Esophagus squamous epithelium (tissue), 5 donors: ENCODE measurements around the gene INSC. TPM values are rescaled to one million over a fixed set of nuclear protein-coding genes. Genes with fewer than 3 reads are reported as not detected.

Experiments used
- DNase-seq: peaks from one replicate; lab custom pipeline; 2025; lab: John Stamatoyannopoulos, UW
- H3K27ac ChIP-seq, 4 donors: fragments of 200-600 bp; sonication (generic); one replicate each; pipeline ENCODE4 v1.5.1; 2016 to 2019; ENCODE audit warnings: mild to moderate bottlenecking in 1 of 4
- H3K27me3 ChIP-seq, 4 donors: fragments of 200-600 bp; sonication (generic); 1 replicate in 3 of 4; 2 replicates in 1 of 4; pipeline versions ENCODE4 v1.5.1 to v1.6.0; 2017 to 2021; ENCODE audit warnings: antibody characterized with exemption in 1 of 4
- H3K36me3 ChIP-seq, 3 donors: fragments of 200-600 bp; sonication (generic); one replicate each; pipeline ENCODE4 v1.5.1; 2016 to 2019
- H3K4me1 ChIP-seq, 3 donors: fragments of 200-600 bp; sonication (generic); one replicate each; pipeline ENCODE4 v1.5.1; 2017 to 2019
- H3K4me3 ChIP-seq, 4 donors: fragments of 200-600 bp; sonication (generic); 1 replicate in 3 of 4; 2 replicates in 1 of 4; pipeline ENCODE4 v1.5.1; 2016 to 2019; ENCODE audit warnings: mild to moderate bottlenecking in 2 of 4, moderate library complexity in 1 of 4
- H3K9me3 ChIP-seq, 3 donors: fragments of 200-600 bp; sonication (generic); one replicate each; pipeline ENCODE4 v1.5.1; 2016 to 2019
- CTCF ChIP-seq, 6 experiments: fragments of 450-650 bp in 4 of 6; fragments of 200-600 bp in 2 of 6; sonication (generic) in 2 of 6; IDR thresholded peaks; one replicate each; pipeline ENCODE4 v1.5.1; 2016 to 2019; ENCODE audit warnings: antibody characterized with exemption in 6 of 6, mild to moderate bottlenecking in 4 of 6, moderate library complexity in 4 of 6
- POLR2A ChIP-seq, 4 donors: fragments of 450-650 bp; IDR thresholded peaks; one replicate each; pipeline ENCODE4 v1.6.1; 2017; ENCODE audit warnings: antibody characterized with exemption in 4 of 4, mild to moderate bottlenecking in 4 of 4, moderate library complexity in 3 of 4
- WGBS, 2 donors: methylation state at CpG; one replicate each; pipeline ENCODE4 v1.1.5; 2018; 5-methylcytosine and 5-hydroxymethylcytosine counted together
- intact Hi-C: fragments of 100-400 bp; cut with DNase I; formaldehyde crosslinking; loops from one replicate; pipeline ENCODE4 v1.15.0; 2022
- total RNA-seq, 4 donors: library from RNA; depleted of rRNA; stranded (reverse); fragments of >200 nt; gene quantifications; one replicate each; pipeline ENCODE4 v1.1.0, GENCODE V29; 2016
- donor health status: DM: yes; HTN: yes; CAD: no.

INSC gene
- total RNA-seq, 4 donors from 2014 or later: 0.30 to 0.38 TPM; not detected in 2

DNA sequence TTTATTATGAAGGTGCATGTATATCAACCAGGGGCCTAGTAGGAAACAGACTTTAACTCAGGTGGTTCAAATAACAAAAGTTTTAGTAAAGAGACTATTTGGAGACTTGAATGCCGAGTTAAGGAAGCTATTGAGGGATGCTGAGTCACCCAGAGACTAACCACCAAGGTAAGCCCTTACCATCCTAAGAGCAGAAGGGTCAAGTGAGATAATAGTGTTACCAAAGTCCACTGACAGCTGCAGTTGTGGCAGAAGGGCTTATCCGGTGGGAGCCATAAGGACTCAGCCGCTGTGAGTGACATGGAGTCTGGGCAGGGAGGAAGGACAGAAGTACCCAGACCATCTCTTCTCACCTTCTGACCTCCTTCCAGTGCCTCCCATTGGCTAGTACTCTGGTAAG lies 134.0 kb downstream of the INSC start:
- 71 to 72% methylated on average over 3 of the region's 3 CpGs for WGBS, 2 donors
- intact Hi-C loops: no loop called here

DNA sequence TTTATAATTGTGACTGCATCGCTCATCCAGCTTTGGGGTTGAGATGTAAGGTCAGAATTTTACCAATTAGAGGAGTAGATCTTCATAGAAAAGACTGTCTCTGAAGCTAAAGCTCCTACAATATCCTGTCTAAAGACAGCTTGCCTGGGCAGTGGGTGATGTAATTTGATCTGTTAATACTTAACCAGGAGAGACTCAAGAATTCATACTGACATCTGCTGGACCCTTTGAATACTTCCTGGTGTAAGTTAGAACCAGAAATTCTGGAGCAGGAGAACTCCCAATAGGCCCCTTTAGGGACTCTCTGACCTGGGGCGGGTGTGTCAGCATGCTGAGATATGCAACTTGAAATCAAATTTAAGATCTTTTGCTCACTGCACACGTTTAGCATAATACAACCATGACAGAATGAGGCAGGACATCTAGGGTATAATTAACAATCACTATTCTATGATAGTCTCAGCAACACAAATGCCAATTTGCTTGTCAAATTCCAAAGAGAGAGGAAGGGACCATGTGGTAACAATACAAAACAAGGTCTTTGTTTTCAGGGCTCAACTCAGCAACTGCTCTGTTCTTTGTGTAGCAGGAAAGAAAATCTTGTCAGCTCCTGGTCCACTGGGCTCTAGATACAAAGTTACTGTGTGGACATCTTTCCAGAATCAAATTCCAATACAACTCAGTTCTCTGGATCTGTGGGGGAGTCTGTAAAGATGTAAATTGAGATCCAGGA lies 143.9 kb downstream of the INSC start:
- no peak overlapping the region for H3K27ac ChIP-seq
- 36 to 40% methylated on average over 2 to 3 of the region's 3 CpGs for WGBS, 2 donors
- no peaks in the 10 kb centered on the region for H3K4me1 ChIP-seq
- H3K36me3 ChIP-seq: no peaks in the 10 kb centered on the region
- H3K4me3 ChIP-seq: no peak overlapping the region
- no peak for TF ChIP-seq CTCF (IDR thresholded peaks at IDR 0.05)
- DNase-seq: no peak
- H3K9me3 ChIP-seq: no peaks in the 10 kb centered on the region
- intact Hi-C loops: no loop called here
- H3K27me3 ChIP-seq: no peaks in the 10 kb centered on the region

More for the DNA sequence above, 134.0 kb downstream of the INSC start:
- H3K27ac ChIP-seq: no peak overlapping the region
- DNase-seq: no peak
- no peaks in the 10 kb centered on the region for H3K27me3 ChIP-seq
- no peak for TF ChIP-seq POLR2A (IDR thresholded peaks at IDR 0.05)
- TF ChIP-seq CTCF (IDR thresholded peaks at IDR 0.05): no peak
- no peaks in the 10 kb centered on the region for H3K36me3 ChIP-seq
- no peaks in the 10 kb centered on the region for H3K9me3 ChIP-seq
- H3K4me1 ChIP-seq: no peaks in the 10 kb centered on the region
- H3K4me3 ChIP-seq: no peak overlapping the region

- intact Hi-C loops: no loop called here
- H3K27ac ChIP-seq: no peak overlapping the region
- peaks cover 0 to 7% (median 0%) of the 10 kb centered on the region in 3 donors for H3K9me3 ChIP-seq
- no peak for TF ChIP-seq CTCF (IDR thresholded peaks at IDR 0.05)
- no peak for TF ChIP-seq POLR2A (IDR thresholded peaks at IDR 0.05)
- no peaks in the 10 kb centered on the region for H3K36me3 ChIP-seq
- H3K27me3 ChIP-seq: no peaks in the 10 kb centered on the region
- 92 to 95% methylated on average over 1 of the region's 1 CpG for WGBS, 2 donors
- DNase-seq: no peak
- no peak overlapping the region for H3K4me3 ChIP-seq
- no peaks in the 10 kb centered on the region for H3K4me1 ChIP-seq
Measured at GRCh38 chr11:15266999-15267398, 152.3 kb downstream of the INSC start.

- Histone ChIP-seq H3K4me1 (no peaks in the 10 kb centered on the region), H3K27me3 (no peaks in the 10 kb centered on the region), H3K4me3 (no peak overlapping the region), H3K9me3 (peaks cover 0 to 7% (median 0%) of the 10 kb centered on the region in 3 donors), H3K27ac (no peak overlapping the region), H3K36me3 (no peaks in the 10 kb centered on the region)
- intact Hi-C loops: no loop called here
- DNase-seq: no peak
- TF ChIP-seq CTCF (IDR thresholded peaks at IDR 0.05) (no peak), POLR2A (IDR thresholded peaks at IDR 0.05) (no peak)
Measured at GRCh38 chr11:15268598-15268997, 153.9 kb downstream of the INSC start.

- Histone ChIP-seq H3K4me3 (no peak overlapping the region), H3K9me3 (no peaks in the 10 kb centered on the region), H3K4me1 (no peaks in the 10 kb centered on the region), H3K27ac (no peak overlapping the region), H3K36me3 (no peaks in the 10 kb centered on the region), H3K27me3 (peaks cover 0 to 6% (median 0%) of the 10 kb centered on the region in 4 donors)
- no peak for DNase-seq
- 25 to 58% methylated on average over 2 of the region's 2 CpGs for WGBS, 2 donors
- intact Hi-C loops: no loop called here
- no peak for TF ChIP-seq CTCF (IDR thresholded peaks at IDR 0.05)
- TF ChIP-seq POLR2A (IDR thresholded peaks at IDR 0.05): no peak
Measured at GRCh38 chr11:15275141-15275540, 160.4 kb downstream of the INSC start.
